Measurements from ENCODE around the gene DYNC1H1. TPM values are rescaled to one million over a fixed set of nuclear protein-coding genes. Genes with fewer than 3 reads are reported as not detected.

Gene DYNC1H1
- total and polyA plus RNA-seq, 2 of the 13 experiments (the other 11 are each of a cell fraction or from before 2014, with no cell fraction given) = 74.4 to 239 TPM

GRCh38 chr14:101964297-101965180 lies at the start of gene DYNC1H1 (continued):
- TF ChIP-seq CERS6 (CRISPR knock-in tag; IDR thresholded peaks at IDR 0.05) (0 out of 2 replicates have a peak, but pooled peaks have one; percentile 65), TMF1 (CRISPR knock-in tag; IDR thresholded peaks at IDR 0.05; ENCODE audit: low read depth) (peak; percentile 88; the same call in 1 of the 2 replicates), REPIN1 (CRISPR knock-in tag; IDR thresholded peaks at IDR 0.05; ENCODE audit: borderline replicate concordance, low read depth) (peak; percentile 80; the same call in 1 of the 2 replicates), CCDC6 (CRISPR knock-in tag; IDR thresholded peaks at IDR 0.05) (peak; percentile 85), ZNF782 (CRISPR knock-in tag; IDR thresholded peaks at IDR 0.05; ENCODE audit: borderline replicate concordance) (peak; percentile 36; the same call in 1 of the 2 replicates), EP300 (IDR thresholded peaks at IDR 0.05; ENCODE audit: low read depth in 2 of 2, low read length in 2 of 2) (no peak), EP300 (CRISPR knock-in tag; IDR thresholded peaks at IDR 0.05; ENCODE audit: borderline replicate concordance) (no peak), ZNF326 (CRISPR knock-in tag; IDR thresholded peaks at IDR 0.05; ENCODE audit: borderline replicate concordance) (no peak), TBX3 (IDR thresholded peaks at IDR 0.05; ENCODE audit: borderline replicate concordance) (no peak), NR2F1 (CRISPR knock-in tag; IDR thresholded peaks at IDR 0.05) (no peak), ZNF34 (CRISPR knock-in tag; IDR thresholded peaks at IDR 0.05; ENCODE audit: borderline replicate concordance) (peak; percentile 79; the same call in 1 of the 2 replicates), ZNF180 (CRISPR knock-in tag; IDR thresholded peaks at IDR 0.05; ENCODE audit: borderline replicate concordance, low read depth) (no peak), KLF6 (CRISPR knock-in tag; IDR thresholded peaks at IDR 0.05) (no peak), GABPA (IDR thresholded peaks at IDR 0.05; ENCODE audit: low read depth, low read length) (no peak), GABPA (CRISPR knock-in tag; IDR thresholded peaks at IDR 0.05; ENCODE audit: low read depth) (no peak), ZNF460 (CRISPR knock-in tag; IDR thresholded peaks at IDR 0.05; ENCODE audit: borderline replicate concordance) (no peak), TOE1 (CRISPR knock-in tag; IDR thresholded peaks at IDR 0.05) (no peak), HOXA5 (CRISPR knock-in tag; IDR thresholded peaks at IDR 0.05) (peak; percentile 78; the same call in 1 of the 2 replicates), ZNF274 (CRISPR knock-in tag; IDR thresholded peaks at IDR 0.05) (peak; percentile 76), IRF2 (CRISPR knock-in tag; IDR thresholded peaks at IDR 0.05) (peak; percentile 52; the same call in 1 of the 2 replicates), BORCS8-MEF2B (CRISPR knock-in tag; IDR thresholded peaks at IDR 0.05) (peak; percentile 71; the same call in 1 of the 2 replicates), ZNF543 (CRISPR knock-in tag; IDR thresholded peaks at IDR 0.05) (no peak), ZNF496 (CRISPR knock-in tag; IDR thresholded peaks at IDR 0.05; ENCODE audit: insufficient replicate concordance) (no peak), ISL2 (CRISPR knock-in tag; IDR thresholded peaks at IDR 0.05) (peak; percentile 36; the same call in 1 of the 2 replicates), ATF1 (CRISPR knock-in tag; IDR thresholded peaks at IDR 0.05) (no peak), ZNF205 (CRISPR knock-in tag; IDR thresholded peaks at IDR 0.05) (no peak), ZFP41 (CRISPR knock-in tag; IDR thresholded peaks at IDR 0.05; ENCODE audit: borderline replicate concordance) (no peak), ZMAT3 (CRISPR knock-in tag; conservative IDR thresholded peaks at IDR 0.05) (peak; percentile 51), MEIS1 (CRISPR knock-in tag; IDR thresholded peaks at IDR 0.05; ENCODE audit: borderline replicate concordance) (no peak)
- TF ChIP-seq, protein P1, sequence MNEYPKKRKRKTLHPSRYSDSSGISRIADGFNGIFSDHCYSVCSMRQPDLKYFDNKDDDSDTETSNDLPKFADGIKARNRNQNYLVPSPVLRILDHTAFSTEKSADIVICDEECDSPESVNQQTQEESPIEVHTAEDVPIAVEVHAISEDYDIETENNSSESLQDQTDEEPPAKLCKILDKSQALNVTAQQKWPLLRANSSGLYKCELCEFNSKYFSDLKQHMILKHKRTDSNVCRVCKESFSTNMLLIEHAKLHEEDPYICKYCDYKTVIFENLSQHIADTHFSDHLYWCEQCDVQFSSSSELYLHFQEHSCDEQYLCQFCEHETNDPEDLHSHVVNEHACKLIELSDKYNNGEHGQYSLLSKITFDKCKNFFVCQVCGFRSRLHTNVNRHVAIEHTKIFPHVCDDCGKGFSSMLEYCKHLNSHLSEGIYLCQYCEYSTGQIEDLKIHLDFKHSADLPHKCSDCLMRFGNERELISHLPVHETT (CRISPR knock-in tag; conservative IDR thresholded peaks at IDR 0.05) = no peak
